Germinal center (tissue), 1 donor: Measurements from ENCODE around the gene NTF4.

Experiments used
- DNase-seq: peaks from one replicate; pipeline ENCODE4 v3.0.0; 2012; ENCODE audit warnings: mixed read lengths, low spot score

The NTF4 gene, protein sequence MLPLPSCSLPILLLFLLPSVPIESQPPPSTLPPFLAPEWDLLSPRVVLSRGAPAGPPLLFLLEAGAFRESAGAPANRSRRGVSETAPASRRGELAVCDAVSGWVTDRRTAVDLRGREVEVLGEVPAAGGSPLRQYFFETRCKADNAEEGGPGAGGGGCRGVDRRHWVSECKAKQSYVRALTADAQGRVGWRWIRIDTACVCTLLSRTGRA

DNA sequence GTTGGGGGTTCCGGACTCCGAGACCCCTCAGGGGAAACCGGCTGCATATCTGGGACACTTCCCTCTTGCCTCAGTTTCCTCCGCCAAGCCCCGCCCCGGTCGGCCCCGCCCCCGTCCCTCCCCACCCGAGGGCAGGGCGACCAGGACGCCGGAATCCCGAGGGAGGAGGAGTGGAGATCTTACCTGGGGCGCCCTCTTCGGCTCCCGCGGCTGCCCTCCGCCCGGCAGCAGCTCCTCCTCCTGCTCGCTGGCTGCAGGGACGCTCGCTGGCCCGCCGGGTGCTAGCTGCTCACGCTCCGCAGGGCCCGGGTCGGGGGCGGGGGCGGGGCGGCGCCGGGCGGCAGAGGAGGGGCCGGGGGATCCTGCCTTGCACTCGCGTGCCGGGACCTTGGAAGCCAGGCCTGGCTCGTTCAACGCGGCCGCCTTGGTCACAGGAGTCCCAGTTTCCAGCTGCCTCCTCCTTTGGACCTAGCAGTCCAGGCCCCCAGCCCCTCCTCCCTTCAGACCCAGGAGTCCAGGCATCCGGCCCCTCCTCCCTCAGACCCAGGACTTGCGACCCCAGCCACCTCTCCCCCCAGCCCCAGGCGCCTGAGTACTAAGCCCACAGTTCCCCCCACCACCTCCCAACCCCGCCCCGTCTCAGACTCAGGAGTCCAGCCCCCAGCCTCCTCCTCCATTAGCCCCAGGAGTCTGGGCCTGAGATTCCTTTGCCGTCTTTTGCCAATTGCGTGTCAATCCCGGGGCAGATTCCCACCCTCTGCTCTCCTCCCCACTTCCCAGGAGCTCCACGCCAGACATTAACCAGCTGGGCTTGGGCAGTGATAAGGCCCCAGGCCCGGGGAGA, at the start of gene NTF4:
TSS of gene NTF4 (minus strand) at position 51 of the 844 bp plus-strand sequence. CDS start 2,821 bp downstream, outside the sequence.
- DNase-seq = no peak

GRCh38 chr19:49113762-49114629, 49.4 kb upstream of the NTF4 start, which contains the start of gene LIN7B:
TSS of gene LIN7B (plus strand) at chr19:49114370. CDS start at chr19:49114405, 35 bp downstream.
- DNase-seq = peak; percentile 92

- DNase-seq = no peak
Observed at GRCh38 chr19:49111218-49111998, 46.8 kb upstream of the NTF4 start.

DNA sequence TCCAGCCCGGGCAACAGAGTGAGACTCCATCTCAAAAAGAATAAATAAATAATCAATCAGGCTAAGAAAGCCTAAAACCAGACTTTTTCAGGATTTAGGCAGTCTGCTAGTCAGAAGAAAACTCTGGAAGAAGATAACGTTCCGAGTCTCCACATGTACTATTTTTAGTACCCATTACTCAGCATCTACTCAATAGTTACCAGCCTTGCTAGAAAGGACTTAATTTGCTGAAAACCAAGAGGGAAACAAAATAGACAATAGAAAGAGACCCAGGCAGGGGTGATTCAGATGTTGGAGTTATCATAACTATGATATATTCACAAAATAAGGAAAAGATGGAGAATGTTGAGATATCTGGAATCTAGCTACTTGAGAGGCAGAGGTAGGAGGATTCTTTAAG, 45.9 kb upstream of the NTF4 start:
- DNase-seq = no peak

- DNase-seq = no peak
Observed at GRCh38 chr19:49109569-49110233, 45.1 kb upstream of the NTF4 start.

DNA sequence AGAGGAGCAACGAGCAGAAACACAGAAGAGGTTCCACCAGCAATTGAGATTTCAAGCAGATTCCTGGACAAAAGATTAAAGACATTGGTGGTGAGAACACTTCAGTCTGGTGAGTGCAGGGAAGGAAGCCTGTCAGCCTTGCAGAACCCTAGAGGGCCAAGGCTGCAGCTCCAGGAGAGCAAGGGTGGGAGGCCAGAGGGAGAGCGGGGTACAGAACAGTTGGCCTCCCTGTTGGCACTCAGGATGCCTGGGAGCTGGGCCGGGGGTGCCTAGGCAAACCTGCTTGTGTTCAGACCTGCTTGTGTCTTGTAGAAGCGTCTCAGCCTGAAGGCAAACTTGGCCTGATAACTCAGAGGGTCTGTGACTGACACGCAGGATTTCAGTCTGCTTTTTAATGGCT, 44.4 kb upstream of the NTF4 start:
- DNase-seq = no peak

DNA sequence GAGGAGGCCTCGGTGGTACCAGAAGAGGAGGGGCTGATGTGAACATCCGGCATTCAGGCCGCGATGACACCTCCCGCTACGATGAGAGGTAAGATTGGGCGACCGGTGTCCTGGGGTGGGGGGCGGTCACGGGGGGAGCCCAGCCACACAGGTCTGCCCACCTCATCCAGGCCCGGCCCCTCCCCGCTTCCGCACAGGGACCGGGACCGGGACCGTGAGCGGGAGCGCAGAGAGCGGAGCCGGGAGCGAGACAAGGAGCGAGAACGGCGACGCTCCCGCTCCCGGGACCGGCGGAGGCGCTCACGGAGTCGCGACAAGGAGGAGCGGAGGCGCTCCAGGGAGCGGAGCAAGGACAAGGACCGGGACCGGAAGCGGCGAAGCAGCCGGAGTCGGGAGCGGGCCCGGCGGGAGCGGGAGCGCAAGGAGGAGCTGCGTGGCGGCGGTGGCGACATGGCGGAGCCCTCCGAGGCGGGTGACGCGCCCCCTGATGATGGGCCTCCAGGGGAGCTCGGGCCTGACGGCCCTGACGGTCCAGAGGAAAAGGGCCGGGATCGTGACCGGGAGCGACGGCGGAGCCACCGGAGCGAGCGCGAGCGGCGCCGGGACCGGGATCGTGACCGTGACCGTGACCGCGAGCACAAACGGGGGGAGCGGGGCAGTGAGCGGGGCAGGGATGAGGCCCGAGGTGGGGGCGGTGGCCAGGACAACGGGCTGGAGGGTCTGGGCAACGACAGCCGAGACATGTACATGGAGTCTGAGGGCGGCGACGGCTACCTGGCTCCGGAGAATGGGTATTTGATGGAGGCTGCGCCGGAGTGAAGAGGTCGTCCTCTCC, 43.2 kb upstream of the NTF4 start:
- no peak for DNase-seq

GRCh38 chr19:49106648-49107135, 42.1 kb upstream of the NTF4 start:
- peak; percentile 55 for DNase-seq

DNA sequence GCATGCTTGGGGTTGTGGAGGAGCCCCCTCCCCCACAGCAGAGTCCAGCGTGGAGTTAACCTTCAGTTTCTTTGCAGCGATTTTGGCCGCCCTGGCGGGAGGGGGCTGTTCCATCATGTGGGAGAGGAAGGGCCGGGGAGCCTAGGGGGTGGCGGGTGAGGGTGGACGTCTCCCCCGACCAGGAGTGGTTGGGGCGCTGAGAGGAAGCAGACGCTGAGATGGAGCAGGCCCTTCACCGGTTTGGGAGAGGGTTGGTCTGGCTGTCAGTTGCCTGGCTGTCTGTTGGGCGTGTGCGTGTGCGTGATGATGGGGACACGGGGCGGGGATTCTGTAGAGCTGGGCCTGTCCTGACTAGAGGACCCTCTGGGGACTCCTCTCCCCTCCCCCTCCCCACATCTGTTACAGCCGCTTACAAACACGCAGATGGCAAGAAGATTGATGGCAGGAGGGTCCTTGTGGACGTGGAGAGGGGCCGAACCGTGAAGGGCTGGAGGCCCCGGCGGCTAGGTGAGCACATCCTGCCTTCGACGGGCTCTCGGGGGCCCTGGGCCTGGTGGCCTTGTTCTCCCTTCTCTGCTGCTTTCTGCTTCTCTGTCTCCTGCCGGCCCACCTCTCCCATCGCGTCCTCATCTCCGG, 39.7 kb upstream of the NTF4 start:
- DNase-seq = no peak

DNA sequence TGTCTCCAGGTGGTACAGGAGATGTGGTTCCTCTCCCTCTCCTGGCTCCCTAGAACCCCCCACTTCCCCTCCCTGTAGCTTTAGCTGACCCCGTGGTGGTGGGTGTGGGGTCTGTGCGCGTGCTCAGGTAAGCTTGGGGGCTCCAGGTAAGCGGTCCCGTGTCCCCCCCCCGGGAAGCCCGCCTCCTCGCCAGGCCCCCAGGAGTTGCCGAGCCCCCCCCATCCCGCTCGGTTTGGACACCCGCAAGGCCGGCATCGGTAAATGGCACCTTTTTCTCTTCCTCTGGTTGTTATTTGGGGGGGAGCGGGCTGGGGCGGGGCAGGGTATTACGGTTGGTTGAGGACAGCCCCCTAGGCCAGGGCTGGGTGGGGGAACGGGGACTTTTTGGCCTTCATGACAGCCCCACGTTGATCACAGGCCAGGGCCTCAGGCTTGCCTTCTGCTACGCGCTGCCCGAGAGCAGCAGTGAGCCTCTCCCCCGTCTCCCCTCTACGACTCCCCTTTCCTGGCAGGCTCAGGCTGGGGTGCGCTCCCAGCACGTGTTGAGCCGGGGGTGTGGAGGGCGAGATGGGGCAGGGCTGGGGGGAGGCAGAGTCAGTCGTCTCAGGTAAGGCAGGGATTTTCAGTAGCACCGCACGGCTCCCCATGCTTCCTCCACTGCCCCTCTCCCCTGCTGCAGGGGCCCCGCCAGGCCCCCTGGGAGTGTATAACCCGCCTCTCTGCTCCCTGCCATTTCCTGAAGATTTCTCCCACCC, 38.9 kb upstream of the NTF4 start:
- no peak for DNase-seq

GRCh38 chr19:49102303-49102702, 37.7 kb upstream of the NTF4 start:
- DNase-seq = no peak

DNA sequence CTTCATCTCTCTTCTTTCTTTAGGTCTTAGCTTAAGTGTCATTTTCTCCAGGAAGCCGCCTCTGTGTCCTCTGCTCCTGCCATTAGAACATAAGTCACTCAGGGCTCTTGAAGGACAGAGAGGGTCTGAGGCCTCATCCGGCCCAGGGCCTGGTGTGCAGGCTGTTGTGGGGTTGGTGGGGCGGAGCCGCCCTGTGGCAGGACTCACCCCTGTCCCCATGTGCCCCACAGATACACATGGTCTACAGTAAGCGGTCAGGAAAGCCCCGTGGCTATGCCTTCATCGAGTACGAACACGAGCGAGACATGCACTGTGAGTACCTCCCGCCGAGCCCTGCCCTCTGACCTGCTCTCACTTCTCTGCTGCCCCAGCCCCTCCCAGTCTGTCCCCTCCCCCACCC, 36.5 kb upstream of the NTF4 start:
- no peak for DNase-seq

GRCh38 chr19:49098795-49099194, 34.2 kb upstream of the NTF4 start:
- no peak for DNase-seq

DNA sequence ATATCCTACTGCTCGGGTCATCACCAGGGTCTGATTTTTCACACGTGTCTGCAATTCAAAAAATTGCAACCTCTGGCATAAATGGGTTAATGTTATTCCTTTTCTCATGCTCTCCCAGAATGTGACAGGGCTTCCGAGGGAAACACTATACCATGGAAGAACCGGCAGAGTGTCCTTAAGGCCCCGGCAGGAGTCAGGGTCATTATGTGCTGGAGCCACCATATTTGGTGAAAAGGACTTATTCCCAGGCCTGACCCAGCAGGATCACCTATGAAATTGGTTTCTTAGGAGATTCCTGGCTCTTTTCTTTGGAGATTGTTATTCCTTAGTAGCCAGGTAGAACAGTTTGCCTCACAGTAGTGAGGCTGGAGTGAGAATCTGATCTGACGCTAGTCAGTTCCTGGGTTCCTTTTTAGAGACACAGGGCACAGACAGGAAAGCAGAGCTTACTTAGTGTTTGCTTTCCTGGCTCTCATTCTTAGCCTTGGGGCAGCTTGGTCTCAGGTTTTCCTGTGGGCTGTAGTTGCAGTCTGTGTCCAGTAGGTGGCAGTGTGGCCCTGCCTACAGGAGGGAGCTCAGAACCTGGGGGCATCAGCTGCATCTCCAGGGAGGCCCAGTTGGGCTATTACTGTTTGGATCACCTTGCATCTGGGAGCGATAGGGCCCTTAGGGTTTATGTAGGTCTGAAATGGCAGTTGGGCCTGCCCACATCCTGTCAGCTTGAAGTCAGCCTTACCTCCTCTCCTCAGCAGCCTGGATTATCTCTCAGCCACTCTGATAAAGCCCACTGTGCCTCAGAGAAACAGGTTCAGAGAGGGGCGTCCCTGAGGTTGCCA, 33.1 kb upstream of the NTF4 start:
- DNase-seq = peak; percentile 77

DNA sequence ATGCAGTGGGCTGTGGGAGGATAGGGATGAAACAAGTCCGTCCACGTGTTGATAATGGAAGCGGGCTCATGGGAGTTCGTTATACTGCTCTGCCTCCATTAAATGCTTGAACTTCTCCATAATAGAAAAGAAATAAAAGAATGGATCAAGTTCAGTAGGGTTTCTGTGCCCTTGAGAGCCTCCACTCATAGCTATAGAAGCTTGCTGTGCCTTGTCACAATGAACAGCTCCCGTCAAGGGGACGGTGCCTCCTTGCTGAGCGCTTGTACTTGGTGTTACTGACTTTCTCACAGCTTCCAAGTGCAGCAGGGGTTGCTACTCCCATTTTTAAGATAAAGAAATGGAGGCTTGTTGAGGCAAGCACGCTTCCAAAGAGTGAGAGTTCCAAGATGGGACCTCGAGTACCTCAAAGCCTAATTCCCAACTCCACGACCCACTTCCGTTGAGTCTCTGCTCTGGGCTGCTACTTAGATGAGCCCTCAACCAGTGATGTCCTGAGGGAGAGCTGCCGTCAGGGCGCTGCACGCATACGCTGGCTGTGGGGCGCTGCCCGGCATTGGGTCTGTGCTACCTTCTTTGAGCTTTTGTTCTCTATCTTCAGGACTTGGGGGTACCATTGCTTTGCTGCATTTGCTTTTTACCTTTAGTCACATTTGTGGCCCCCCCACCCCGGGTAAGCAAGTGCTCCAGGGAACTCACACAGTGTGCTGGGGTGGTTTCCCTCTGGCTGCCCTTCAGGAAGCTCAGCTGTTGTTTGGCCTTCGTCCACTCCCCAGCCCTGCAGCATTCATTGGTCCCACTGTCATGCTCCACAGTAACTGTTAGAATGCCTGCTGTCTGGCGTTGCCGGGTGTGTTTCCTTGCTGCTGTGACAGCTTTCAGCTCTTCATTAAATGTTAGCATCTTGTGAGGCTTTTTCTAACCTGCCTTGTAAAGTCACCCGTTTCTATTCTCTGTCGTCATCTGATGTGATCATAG, 30.2 kb upstream of the NTF4 start:
- no peak for DNase-seq

GRCh38 chr19:49092686-49093085, 28.1 kb upstream of the NTF4 start:
- no peak for DNase-seq
